Large intestine (tissue), 3 donors: ENCODE results near the gene CRTAC1. TPM values are rescaled to one million over a fixed set of nuclear protein-coding genes. Genes with fewer than 3 reads are reported as not detected.

Experiments used
- DNase-seq, 2 donors: peaks; one replicate each; pipeline versions ENCODE4 v3.0.0 to v3.0.0-alpha.2; 2013
- H3K27ac ChIP-seq: one replicate; pipeline ENCODE4 v1.5.1; 2013; ENCODE audit warnings: low read length
- H3K27me3 ChIP-seq: 2 replicates; pipeline ENCODE4 v1.6.1; 2013; ENCODE audit warnings: low read length; ENCODE audit not compliant: control insufficient read depth, insufficient read depth
- H3K36me3 ChIP-seq: 2 replicates; pipeline ENCODE4 v1.6.1; 2013; ENCODE audit warnings: low read length; ENCODE audit not compliant: control insufficient read depth, insufficient read depth
- H3K4me1 ChIP-seq: one replicate; pipeline ENCODE4 v1.6.1; 2013; ENCODE audit warnings: low read length; ENCODE audit not compliant: control insufficient read depth, insufficient read depth
- H3K4me3 ChIP-seq: one replicate; pipeline ENCODE4 v1.5.1; 2013; ENCODE audit warnings: low read length
- H3K9me3 ChIP-seq: one replicate; pipeline ENCODE4 v1.6.1; 2013; ENCODE audit warnings: mild to moderate bottlenecking, low read depth, low read length, moderate library complexity; ENCODE audit not compliant: control insufficient read depth
- WGBS: methylation state at CpG from one replicate; pipeline ENCODE4 v1.1.5; 2013; ENCODE audit warnings: low lambda C conversion rate; ENCODE audit not compliant: insufficient coverage; 5-methylcytosine and 5-hydroxymethylcytosine counted together
- polyA plus RNA-seq: library from polyadenylated mRNA; unstranded; fragments of 120-200 nt; gene quantifications from one replicate; pipeline ENCODE4 v1.2.1, GENCODE V29; 2013

CRTAC1 gene
- polyA plus RNA-seq, 1 donor: 2.5 TPM

DNA sequence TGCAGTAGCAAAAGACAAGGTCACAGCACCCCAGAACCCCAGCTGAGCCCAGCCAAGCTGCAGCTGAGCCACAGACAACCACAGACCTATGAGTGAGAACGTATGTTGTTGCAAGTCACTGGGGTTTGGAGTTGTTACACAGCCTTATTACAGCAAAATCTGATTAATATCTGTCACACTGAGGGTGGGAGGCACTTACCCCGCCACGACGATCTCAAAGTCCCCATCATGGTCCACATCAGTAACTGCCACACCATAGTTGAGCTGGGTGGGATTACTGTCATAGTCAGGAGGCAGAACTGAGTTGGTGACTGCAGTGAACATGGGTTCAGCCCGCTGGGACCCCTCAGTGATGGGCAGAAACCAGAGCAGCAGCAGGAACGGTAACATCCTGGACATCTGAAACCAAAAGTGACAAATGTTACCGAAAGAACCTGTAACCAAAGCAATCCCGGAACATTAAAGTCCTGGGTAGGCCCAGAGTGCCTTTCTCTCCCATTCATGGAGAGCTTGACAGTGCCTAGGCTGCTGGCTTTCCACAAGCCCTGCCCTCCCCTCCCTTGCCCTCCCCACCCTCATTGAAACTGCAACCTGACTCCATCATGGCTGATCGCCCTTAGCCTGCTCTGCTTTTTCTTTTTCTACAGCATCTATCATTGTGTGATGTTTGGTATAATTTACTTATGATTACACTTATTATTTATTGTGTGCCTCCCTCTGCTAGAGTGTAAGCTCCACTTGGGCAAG lies 19.3 kb downstream of the CRTAC1 start:
- Histone ChIP-seq H3K9me3 (no peaks in the 10 kb centered on the region), H3K4me3 (no peak overlapping the region), H3K27me3 (peaks cover 20% of the 10 kb centered on the region), H3K4me1 (peaks cover 3% of the 10 kb centered on the region), H3K36me3 (no peaks in the 10 kb centered on the region), H3K27ac (no peak overlapping the region)
- no peak for DNase-seq
- 100% methylated on average over 1 of the region's 9 CpGs for WGBS

DNA sequence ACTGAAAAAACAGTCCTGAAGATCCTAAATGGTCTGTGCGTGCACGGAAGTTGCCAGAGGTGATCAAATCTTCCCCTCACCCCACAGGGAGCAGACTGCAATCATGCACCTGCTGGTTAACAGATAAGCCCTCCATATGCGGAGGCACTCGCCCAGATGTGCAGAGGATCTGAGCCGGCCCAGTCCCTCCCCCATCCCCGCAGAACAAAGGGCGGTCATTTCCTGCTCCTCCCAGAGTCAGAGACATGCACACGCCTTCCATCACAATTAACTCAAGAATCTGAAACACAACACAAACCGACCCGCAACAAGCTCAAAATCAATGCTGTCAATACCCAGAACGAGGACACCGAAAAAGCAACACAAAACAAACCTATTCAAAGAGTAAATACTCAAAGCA lies 24.2 kb downstream of the CRTAC1 start:
- Histone ChIP-seq H3K9me3 (no peaks in the 10 kb centered on the region), H3K27me3 (peaks cover 3% of the 10 kb centered on the region), H3K4me1 (peaks cover 3% of the 10 kb centered on the region), H3K36me3 (no peaks in the 10 kb centered on the region), H3K4me3 (no peak overlapping the region), H3K27ac (no peak overlapping the region)
- WGBS: no CpG with 5 or more reads among the region's 12 CpGs
- peak; percentile 29 to 71 for DNase-seq

- Histone ChIP-seq H3K36me3 (no peaks in the 10 kb centered on the region), H3K4me3 (no peak overlapping the region), H3K27me3 (no peaks in the 10 kb centered on the region), H3K27ac (no peak overlapping the region), H3K4me1 (peaks cover 3% of the 10 kb centered on the region), H3K9me3 (peaks cover 9% of the 10 kb centered on the region)
- DNase-seq: no peak
- no CpG with 5 or more reads among the region's 9 CpGs for WGBS
Observed at GRCh38 chr10:98001736-98002135, 28.7 kb downstream of the CRTAC1 start.

- H3K27ac ChIP-seq: no peak overlapping the region
- H3K27me3 ChIP-seq: no peaks in the 10 kb centered on the region
- no peaks in the 10 kb centered on the region for H3K4me1 ChIP-seq
- DNase-seq: no peak
- H3K36me3 ChIP-seq: no peaks in the 10 kb centered on the region
- H3K4me3 ChIP-seq: no peak overlapping the region
- peaks cover 9% of the 10 kb centered on the region for H3K9me3 ChIP-seq
- WGBS: 94% methylated on average over 7 of the region's 11 CpGs
Observed at GRCh38 chr10:98000346-98000745, 30.1 kb downstream of the CRTAC1 start.

- no peaks in the 10 kb centered on the region for H3K27me3 ChIP-seq
- H3K4me3 ChIP-seq: no peak overlapping the region
- WGBS: no CpG with 5 or more reads among the region's 2 CpGs
- no peak for DNase-seq
- no peaks in the 10 kb centered on the region for H3K36me3 ChIP-seq
- no peak overlapping the region for H3K27ac ChIP-seq
- peaks cover 9% of the 10 kb centered on the region for H3K9me3 ChIP-seq
- H3K4me1 ChIP-seq: no peaks in the 10 kb centered on the region
Observed at GRCh38 chr10:97999923-98000248, 30.5 kb downstream of the CRTAC1 start.

GRCh38 chr10:97999066-97999922 lies 31.1 kb downstream of the CRTAC1 start:
- Histone ChIP-seq H3K4me1 (no peaks in the 10 kb centered on the region), H3K36me3 (no peaks in the 10 kb centered on the region), H3K27ac (no peak overlapping the region), H3K4me3 (no peak overlapping the region), H3K27me3 (no peaks in the 10 kb centered on the region), H3K9me3 (peaks cover 9% of the 10 kb centered on the region)
- no CpG with 5 or more reads among the region's 10 CpGs for WGBS
- DNase-seq: no peak

DNA sequence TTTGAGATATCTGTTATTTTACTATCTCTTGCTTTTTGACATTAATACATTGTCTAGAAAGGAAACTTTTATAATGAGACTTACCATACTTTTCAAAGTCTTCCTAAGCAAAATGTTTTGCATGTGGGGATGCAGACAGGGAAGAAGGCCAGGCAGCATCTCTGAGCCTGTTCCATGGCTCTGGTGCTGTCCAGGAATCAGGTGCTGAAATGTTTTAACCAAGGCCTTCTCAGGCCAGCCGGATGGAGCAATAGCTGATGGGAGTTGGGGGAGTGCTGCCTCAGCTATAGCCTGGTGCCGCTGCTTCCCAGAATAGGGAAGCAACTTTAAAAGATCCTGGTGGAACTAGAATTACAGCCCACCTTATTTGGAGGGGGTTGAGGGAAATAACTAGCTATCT lies 38.5 kb downstream of the CRTAC1 start:
- Histone ChIP-seq H3K27me3 (peaks cover 3% of the 10 kb centered on the region), H3K36me3 (no peaks in the 10 kb centered on the region), H3K27ac (no peak overlapping the region), H3K4me1 (no peaks in the 10 kb centered on the region), H3K4me3 (no peak overlapping the region), H3K9me3 (no peaks in the 10 kb centered on the region)
- peak in 1 of 2 donors; percentile 16 for DNase-seq
- no CpG with 5 or more reads among the region's 2 CpGs for WGBS

DNA sequence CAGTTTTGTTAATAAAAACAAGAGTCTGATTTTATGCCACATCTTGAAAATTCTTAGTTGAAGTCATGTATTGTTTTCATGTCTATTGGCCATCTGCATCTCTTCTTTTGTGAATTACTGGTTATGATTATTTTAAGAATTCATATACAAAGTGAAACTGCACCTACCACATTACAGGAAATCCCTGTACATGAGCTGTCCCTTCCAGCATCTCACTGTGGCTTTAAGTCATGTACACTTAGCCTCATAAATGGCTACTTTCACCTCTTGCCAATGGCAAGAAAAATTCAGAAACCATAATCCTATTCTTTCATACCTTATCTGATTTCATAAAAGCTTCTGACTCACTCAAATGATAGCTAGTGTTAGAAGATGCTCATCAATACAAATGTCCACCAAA lies 48.6 kb downstream of the CRTAC1 start:
- Histone ChIP-seq H3K27ac (no peak overlapping the region), H3K9me3 (no peaks in the 10 kb centered on the region), H3K36me3 (no peaks in the 10 kb centered on the region), H3K4me1 (no peaks in the 10 kb centered on the region), H3K27me3 (peaks cover 26% of the 10 kb centered on the region), H3K4me3 (no peak overlapping the region)
- DNase-seq: no peak

DNA sequence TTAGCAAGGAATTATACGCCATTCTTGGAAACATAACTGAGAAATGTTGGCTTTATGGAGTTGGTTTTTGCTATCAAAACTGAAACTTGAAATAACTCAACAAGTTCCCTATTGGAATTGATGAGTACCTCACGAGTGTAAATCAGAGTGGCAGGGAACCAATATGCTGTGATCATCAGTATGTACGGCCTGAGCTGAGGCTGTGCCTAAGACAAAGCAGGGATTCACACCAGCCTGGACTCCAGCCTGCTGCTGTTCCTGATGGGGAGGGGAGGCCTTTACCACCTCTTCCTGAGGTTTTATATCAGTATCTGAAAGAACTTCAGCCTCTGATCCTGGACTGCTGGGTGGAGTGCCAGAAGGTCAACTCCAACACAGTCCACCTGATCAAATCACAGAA lies 52.7 kb downstream of the CRTAC1 start:
- WGBS: no CpG with 5 or more reads among the region's 3 CpGs

DNA sequence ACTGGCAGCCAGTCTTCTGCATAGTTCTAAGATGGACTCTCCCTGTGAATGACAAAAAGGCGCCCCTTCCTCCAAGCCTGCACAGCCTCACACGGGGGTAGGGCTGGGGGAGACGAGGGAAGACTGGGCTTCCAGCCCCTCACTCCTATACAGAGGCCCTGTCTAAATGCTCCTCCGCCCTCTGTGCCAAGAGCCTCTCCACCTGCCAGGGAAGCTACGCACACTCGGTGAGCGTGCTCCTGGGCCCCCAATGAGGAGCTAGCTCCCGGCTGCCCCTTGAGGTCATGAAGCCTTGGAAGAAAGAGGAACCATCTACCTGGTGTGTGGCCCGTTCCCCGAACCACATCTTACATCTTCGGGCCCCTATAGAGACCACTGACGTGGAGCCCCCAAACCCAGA lies 54.8 kb downstream of the CRTAC1 start:
- no CpG with 5 or more reads among the region's 12 CpGs for WGBS
- Histone ChIP-seq H3K27ac (no peak overlapping the region), H3K4me3 (no peak overlapping the region), H3K27me3 (peaks cover 68% of the 10 kb centered on the region), H3K9me3 (no peaks in the 10 kb centered on the region), H3K36me3 (no peaks in the 10 kb centered on the region), H3K4me1 (no peaks in the 10 kb centered on the region)
- no peak for DNase-seq

More for the DNA sequence above, 52.7 kb downstream of the CRTAC1 start:
- H3K36me3 ChIP-seq: no peaks in the 10 kb centered on the region
- DNase-seq: no peak
- H3K4me3 ChIP-seq: no peak overlapping the region
- H3K27ac ChIP-seq: no peak overlapping the region
- peaks cover 57% of the 10 kb centered on the region for H3K27me3 ChIP-seq
- H3K9me3 ChIP-seq: no peaks in the 10 kb centered on the region
- H3K4me1 ChIP-seq: no peaks in the 10 kb centered on the region
